GM12891 (cell line): ENCODE results near the gene MEIOSIN.

Source experiments
- PAX5 ChIP-seq: IDR thresholded peaks from 2 replicates; pipeline ENCODE4 v1.6.1; 2011; ENCODE audit warnings: low read length, moderate library complexity, mild to moderate bottlenecking; ENCODE audit not compliant: insufficient read depth, severe bottlenecking
- POLR2A ChIP-seq: IDR thresholded peaks from 2 replicates; pipeline ENCODE4 v1.6.1; 2011; ENCODE audit warnings: low read depth, low read length, control low read depth
- POLR2AphosphoS5 ChIP-seq: IDR thresholded peaks from 2 replicates; pipeline ENCODE4 v1.6.1; 2011; ENCODE audit warnings: low read depth, low read length, control low read depth
- POU2F2 ChIP-seq: IDR thresholded peaks from 2 replicates; pipeline ENCODE4 v1.6.1; 2011; ENCODE audit warnings: low read depth, mild to moderate bottlenecking, control low read depth, low read length, moderate library complexity
- SPI1 ChIP-seq: IDR thresholded peaks from 2 replicates; pipeline ENCODE4 v1.6.1; 2011; ENCODE audit warnings: low read depth, low read length, control low read depth
- TAF1 ChIP-seq: IDR thresholded peaks from 2 replicates; pipeline ENCODE4 v1.6.1; 2011; ENCODE audit warnings: low read depth, low read length, control low read depth

DNA sequence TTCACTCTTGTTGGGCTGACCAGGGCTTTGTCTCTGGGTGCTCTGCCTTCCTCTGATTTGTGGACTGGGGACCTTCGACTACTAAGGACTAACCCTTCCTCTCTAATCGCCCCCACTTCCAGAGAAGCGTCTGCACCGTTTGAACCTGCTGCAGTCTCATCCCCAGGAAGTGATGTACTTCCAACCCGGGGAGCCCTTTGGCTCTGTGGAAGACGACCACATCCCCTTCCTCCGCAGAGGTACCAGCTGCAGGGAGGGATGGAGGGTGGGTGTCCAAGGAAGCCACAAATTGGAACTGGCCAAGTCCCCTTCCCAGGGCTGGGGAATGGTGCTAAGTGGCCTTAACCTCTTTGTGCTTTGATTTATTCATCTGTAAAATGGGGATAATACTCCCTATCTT lies 31.6 kb upstream of the MEIOSIN start:
- no peak for TF ChIP-seq POLR2A
- TF ChIP-seq TAF1, result no peak
- TF ChIP-seq POLR2AphosphoS5, result no peak
- no peak for TF ChIP-seq POU2F2
- no peak for TF ChIP-seq SPI1
- TF ChIP-seq PAX5, result no peak
